Measurements from ENCODE around the gene ADD2.

Gene ADD2

GRCh38 chr2:70718736-70719135 is 49.3 kb downstream of the ADD2 start:
- DNase-seq, result no peak

- no peak for DNase-seq
Observed at GRCh38 chr2:70718241-70718640, 49.8 kb downstream of the ADD2 start.

- no peak for DNase-seq
Observed at GRCh38 chr2:70717431-70718038, 50.5 kb downstream of the ADD2 start.

DNA sequence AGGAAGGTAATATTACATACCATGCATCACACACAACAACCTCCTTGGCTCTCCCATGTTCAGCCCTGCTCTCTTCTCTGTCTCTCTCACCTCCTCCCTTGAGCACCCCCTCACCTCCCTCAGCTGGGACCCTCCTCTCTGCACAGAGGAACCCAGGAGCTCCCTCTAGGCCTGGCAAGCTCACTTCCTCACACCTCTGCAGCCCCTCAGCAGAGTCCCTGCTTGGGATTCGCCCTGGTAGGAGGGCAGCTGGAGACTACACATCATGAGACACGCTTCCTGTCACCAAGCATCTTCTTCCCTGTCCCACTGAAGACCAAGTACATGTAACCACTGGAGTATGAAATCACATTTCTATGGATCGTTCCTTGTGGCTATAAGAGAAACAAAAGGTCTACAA is 51.0 kb downstream of the ADD2 start:
- DNase-seq, result no peak

- no peak for DNase-seq
Observed at GRCh38 chr2:70716131-70716743, 51.8 kb downstream of the ADD2 start.

DNA sequence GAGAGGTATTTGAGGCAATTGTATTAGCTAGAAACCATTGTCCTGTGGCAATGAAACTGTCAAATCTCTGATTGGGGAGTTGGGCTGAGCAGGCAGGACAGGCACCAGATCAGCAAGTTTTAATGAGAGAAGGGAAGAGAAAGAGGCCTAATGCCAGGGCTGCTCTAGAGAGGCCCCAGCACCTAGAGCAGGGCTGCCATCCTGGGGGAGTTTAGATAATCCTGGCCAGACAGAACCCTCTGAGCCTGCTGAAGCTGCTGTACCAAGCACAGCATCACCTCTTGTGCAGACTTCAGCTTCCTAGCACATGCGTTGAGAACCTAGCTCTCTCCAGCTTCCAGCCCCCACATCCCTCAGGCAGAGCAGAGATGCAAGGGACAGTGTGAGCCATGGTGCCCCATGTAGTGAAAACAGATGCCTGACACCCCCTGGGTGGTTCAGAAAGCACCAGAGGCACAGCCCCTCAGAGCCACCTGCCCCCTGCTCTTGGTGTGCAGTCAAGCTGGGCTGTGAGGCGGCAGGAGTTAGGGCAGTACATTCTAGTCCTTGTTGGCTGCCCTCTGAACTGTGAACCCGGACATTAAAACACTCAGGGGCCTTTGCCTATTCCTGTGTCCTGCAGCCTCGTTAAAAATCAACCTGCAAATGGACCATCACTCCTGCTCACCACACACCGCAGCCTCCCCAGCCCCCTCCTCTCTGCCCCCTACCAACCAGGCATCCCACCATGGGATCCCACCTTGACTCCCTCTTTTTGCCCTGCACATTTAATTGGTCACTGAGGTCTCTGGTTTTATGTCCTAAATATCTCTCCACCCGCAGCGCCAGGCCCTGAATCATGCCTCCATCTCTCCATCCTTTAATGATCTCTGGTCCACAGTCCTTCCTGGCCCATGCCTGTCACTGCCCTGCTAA is 52.7 kb downstream of the ADD2 start:
- DNase-seq, result no peak

DNA sequence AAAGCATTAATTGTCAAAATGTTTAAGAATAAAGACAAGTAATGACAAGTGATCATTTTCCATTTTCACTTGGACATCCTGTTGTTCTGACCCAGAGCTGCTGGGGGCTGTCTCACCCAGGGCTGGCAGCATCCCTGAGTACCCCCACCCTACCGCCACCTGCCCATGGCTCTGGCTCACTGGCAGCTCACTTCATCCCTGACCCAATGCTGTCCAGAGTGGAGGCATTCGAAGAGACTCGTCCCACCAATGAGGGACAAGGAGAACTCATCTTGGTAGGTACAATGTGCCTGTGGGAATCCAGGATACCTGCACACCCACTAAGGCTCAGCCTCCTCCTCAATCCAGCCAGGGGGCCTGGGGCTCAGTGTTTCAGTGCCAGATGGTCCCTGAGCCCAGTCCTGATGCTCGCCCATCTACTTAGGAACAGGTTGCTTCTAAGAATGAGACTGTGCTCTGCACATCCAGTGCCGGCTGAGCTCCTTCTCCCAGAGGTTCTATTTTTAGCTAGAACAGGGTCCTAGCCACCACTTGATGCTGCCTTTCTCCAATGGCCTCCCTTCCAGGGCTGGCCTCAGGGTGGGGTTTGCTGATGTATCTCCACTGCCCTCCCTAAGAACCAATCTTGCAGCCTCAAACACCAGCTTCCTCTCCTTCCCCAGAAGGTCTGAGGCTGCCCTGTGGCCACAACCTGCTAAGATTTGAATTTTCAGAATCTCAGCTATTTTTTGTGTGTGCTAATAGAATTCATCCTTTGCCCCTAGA is 53.7 kb downstream of the ADD2 start:
- no peak for DNase-seq

- DNase-seq, result no peak
Observed at GRCh38 chr2:70712916-70713315, 55.1 kb downstream of the ADD2 start.

GRCh38 chr2:70711191-70711590 is 56.8 kb downstream of the ADD2 start:
- no peak for DNase-seq

- no peak for DNase-seq
Observed at GRCh38 chr2:70710038-70710690, 57.8 kb downstream of the ADD2 start.

DNA sequence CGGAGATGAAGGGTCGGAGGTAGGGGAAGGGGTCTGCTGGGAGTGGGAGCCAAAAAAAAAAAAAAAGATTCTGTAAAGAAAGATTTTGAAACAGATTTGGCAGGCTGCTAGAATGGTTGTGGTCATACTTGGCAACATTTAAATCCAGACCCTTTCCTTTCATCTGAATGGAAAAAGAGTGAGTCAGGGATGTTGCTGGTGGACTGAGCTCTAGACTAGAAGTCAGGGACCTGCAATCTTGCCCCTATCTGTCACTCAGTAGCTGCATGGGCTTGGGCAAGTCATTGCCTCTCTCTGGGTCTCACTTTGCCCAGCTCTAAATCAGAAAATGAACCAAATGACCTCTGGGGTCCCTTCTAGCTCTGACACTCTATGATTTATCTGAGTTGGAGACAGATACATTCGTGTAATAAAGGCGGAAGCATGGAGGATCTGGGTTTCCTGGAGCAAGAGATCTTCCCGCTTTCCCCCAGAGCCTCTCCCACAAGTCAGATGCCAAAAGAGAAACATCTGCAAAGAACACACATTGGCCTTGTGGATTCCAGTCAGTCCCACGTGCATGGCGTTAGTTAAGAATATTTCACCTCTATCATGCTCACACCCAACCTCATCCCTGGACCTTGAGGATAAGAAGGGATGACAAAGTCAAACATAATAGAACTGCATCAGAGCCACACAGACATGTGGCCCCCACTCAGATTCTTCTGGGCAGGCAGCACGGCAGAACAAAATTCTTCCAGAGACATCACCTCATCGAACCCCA is 58.5 kb downstream of the ADD2 start:
- no peak for DNase-seq

GRCh38 chr2:70708376-70709199 is 59.4 kb downstream of the ADD2 start:
- no peak for DNase-seq

- DNase-seq, result no peak
Observed at GRCh38 chr2:70707706-70708105, 60.3 kb downstream of the ADD2 start.

GRCh38 chr2:70706026-70706795 is 61.8 kb downstream of the ADD2 start:
- no peak for DNase-seq

DNA sequence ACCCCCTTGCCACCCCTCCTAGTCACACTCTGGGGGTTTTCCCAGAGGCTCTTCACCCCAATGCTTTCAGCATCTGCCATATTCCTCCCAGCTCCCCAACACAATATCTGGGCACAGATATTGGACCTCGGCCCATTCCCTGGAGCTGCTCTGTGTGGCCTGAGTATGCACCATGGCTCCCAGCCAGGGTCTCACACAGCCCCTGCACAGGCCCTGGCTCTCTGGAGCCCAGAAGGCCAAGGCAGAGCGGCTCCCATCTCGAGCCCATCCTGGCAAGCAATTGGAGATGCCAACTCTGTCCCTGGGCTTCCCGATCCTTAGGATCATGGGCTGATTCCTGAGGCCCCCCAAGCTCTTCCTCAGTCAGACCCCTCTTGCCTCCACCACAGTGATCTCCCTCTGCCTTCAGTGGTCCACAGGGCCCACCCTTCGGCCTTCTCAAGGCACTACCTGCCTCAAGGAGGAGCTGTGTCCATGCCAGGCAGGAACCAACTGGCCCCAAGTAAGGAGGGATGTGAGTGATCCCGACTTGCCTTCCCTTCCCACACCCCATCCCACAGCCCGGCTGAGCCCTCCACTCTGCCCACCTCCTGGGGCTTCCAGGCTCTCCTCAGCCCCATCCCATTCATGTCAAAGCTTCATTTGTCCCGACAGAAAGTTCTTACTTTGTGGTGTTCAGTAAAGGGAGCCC is 62.7 kb downstream of the ADD2 start:
- no peak for DNase-seq

GRCh38 chr2:70703900-70704549 is 64.0 kb downstream of the ADD2 start:
- no peak for DNase-seq

DNA sequence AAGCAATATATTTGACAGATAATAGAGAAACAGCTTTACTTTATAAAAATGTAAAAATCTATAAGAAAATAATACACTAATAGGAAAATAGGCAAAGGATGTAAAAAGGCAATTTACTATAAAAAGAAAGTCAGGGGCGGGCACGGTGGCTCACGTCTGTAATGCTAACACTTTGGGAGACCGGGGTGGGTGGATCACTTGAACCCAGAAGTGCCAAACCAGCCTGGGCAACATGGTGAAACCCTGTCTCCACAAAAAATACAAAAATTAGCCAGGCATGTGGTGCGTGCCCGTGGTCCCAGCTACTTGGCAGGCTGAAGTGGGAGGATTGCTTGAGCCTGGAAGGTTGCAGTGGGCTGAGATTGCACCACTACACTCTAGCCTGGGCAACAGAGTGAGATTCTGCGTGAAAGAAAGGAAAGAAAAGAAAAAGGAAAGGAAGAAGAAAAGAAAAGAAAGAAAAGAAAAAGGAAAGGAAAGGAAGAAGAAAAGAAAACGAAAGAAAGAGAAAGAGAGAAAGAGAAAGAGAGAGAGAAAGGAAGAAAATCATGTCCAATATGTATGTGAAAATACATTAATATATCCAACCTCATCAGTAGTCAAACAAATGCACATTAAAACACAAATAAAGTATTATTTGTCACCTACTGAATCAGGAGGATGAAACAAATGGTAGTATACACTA is 65.1 kb downstream of the ADD2 start:
- no peak for DNase-seq

DNA sequence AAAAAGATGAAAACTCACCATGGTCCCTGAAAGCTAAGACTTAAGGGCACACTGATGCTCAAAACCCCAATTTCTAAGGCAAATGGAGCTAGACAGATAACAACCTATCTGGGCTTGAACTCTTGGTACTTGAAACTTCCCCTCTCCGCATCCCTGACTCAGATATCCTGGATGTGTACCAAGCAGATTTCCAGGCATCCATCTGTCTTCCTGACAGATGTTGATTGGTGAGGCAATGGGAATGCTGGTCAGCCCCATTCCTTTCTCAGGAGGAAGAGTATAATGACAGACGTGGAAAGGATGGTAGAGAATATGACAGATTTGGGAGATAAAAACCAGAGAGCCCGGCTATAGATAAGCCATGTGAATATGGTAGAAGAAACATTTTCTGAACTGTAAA is 69.2 kb downstream of the ADD2 start:
- no peak for DNase-seq

All from AML-193 (cell line).